Spleen (tissue), 11 donors: Measurements from ENCODE around the gene SLC8A1. TPM values are rescaled to one million over a fixed set of nuclear protein-coding genes. Genes with fewer than 3 reads are reported as not detected.

ENCODE experiments used
- DNase-seq: peaks from one replicate; pipeline ENCODE4 v3.0.0-alpha.2; 2020
- H3K27ac ChIP-seq, 8 donors: fragments of 200-600 bp; sonication (generic) in 7 of 8; 1 replicate in 4 of 8; 2 replicates in 4 of 8; pipeline versions ENCODE4 v1.5.0 to v1.8.0; 2016 to 2021; ENCODE audit warnings: inconsistent platforms in 4 of 8, mild to moderate bottlenecking in 4 of 8, moderate library complexity in 1 of 8
- H3K27me3 ChIP-seq, 7 donors: fragments of 200-600 bp; sonication (generic) in 6 of 7; replicated peaks in 1 of 7; 1 replicate in 4 of 7; 2 replicates in 3 of 7; pipeline versions ENCODE4 v1.5.0 to v1.8.0; 2016 to 2021; ENCODE audit warnings: inconsistent platforms in 3 of 7, mild to moderate bottlenecking in 1 of 7
- H3K36me3 ChIP-seq, 6 donors: fragments of 200-600 bp; sonication (generic) in 5 of 6; 1 replicate in 4 of 6; 2 replicates in 2 of 6; pipeline versions ENCODE4 v1.5.0 to v1.8.0; 2016 to 2021; ENCODE audit warnings: inconsistent platforms in 2 of 6
- H3K4me1 ChIP-seq, 6 donors: fragments of 200-600 bp; sonication (generic) in 5 of 6; 1 replicate in 3 of 6; 2 replicates in 3 of 6; pipeline versions ENCODE4 v1.5.0 to v1.8.0; 2016 to 2021; ENCODE audit warnings: inconsistent platforms in 3 of 6
- H3K4me3 ChIP-seq, 8 donors: fragments of 200-600 bp; sonication (generic) in 7 of 8; 1 replicate in 4 of 8; 2 replicates in 4 of 8; pipeline versions ENCODE4 v1.5.0 to v1.8.0; 2016 to 2021; ENCODE audit warnings: inconsistent platforms in 4 of 8, mild to moderate bottlenecking in 4 of 8, moderate library complexity in 2 of 8
- H3K9me3 ChIP-seq, 8 donors: fragments of 200-600 bp; sonication (generic) in 7 of 8; 1 replicate in 4 of 8; 2 replicates in 4 of 8; pipeline versions ENCODE4 v1.5.0 to v1.8.0; 2016 to 2021; ENCODE audit warnings: inconsistent platforms in 4 of 8
- POLR2A ChIP-seq, 3 donors: fragments of 450-650 bp; IDR thresholded peaks; one replicate each; pipeline ENCODE4 v1.5.1; 2017; ENCODE audit warnings: antibody characterized with exemption in 3 of 3, mild to moderate bottlenecking in 1 of 3
- POLR2AphosphoS5 ChIP-seq, 3 donors: sonication (generic); formaldehyde crosslinking; IDR thresholded peaks; one replicate each; pipeline ENCODE4 v1.5.1; 2017; ENCODE audit warnings: antibody characterized with exemption in 3 of 3
- WGBS, 5 donors: extraction: QIAGEN DNeasy Blood & Tissue Kit in 3 of 5; methylation state at CpG; one replicate each; pipeline versions ENCODE4 v1.1.5 to v1.1.7; 2013 to 2018; 5-methylcytosine and 5-hydroxymethylcytosine counted together
- intact Hi-C: fragments of 100-400 bp; cut with DNase I; formaldehyde crosslinking; loops from one replicate; pipeline ENCODE4 v1.15.0; 2023; ENCODE audit warnings: low total_unique reads
- polyA plus RNA-seq, 3 donors: library from polyadenylated mRNA; stranded (reverse); fragments of 200-250 nt; gene quantifications; one replicate each; pipeline ENCODE4 v1.2.1, GENCODE V29; 2013
- total RNA-seq, 7 donors: library from RNA; depleted of rRNA in 3 of 7; stranded (reverse); fragments of >200 nt in 3 of 7; fragmentation: NEBNext Ultra II Directional in 4 of 7; extraction: Animal tissue kit (Norgen Biotek cat#: 25700) in 4 of 7; gene quantifications; one replicate each; pipeline versions ENCODE4 v1.1.0 to v1.2.1, GENCODE V29; 2016 to 2021
- TF ChIP-seq, protein P1 (sequence below), 11 experiments: fragments of 200-600 bp in 7 of 11; fragments of 450-650 bp in 4 of 11; sonication (generic) in 4 of 11; IDR thresholded peaks in 8 of 11; conservative IDR thresholded peaks in 3 of 11; 1 replicate in 7 of 11; 2 replicates in 4 of 11; pipeline versions ENCODE4 v1.4.0 to v1.8.0; 2016 to 2021; ENCODE audit warnings: antibody characterized with exemption in 11 of 11, inconsistent platforms in 4 of 11, mild to moderate bottlenecking in 1 of 11
- donor health status: healthy with polysubstance abuse.
- donor health status: DM: no; HTN: no; CAD: no; lungs with moderate emphysema.
- donor health status: DM: no; HTN: no; CAD: no.
- donor health status: Bipolar disorder and iron deficiency.
- donor health status: healthy.
- donor health status: DM: no; HTN: no; CAD: no.
- donor health status: DM: yes; HTN: yes; CAD: no.

SLC8A1 gene
- total and polyA plus RNA-seq, 10 donors = 0.36 to 86.0 (median 58.3) TPM

DNA sequence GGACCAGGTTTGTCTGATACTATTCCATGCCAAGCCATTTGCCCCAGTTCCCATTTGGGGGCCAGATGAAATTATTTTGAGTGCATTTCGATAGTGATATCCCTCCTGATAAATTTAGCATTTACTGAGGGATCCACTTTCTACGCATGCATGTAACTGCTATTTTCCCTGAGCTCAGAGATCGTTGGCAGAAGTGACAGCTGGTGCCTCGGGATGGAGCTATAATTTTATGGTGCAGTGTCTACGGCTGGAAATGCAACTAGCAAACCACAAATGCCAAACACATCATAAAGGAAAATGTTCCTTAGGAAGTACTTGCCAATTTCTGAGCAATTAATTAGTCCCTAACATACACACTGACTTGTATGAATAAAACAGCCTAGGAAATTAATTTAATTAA, 254.8 kb downstream of the SLC8A1 start:
- WGBS, 5 donors = 70 to 80% (median 75%) methylated on average over 5 of the region's 5 CpGs
- TF ChIP-seq POLR2A (IDR thresholded peaks at IDR 0.05) = no peak
- no peak for TF ChIP-seq POLR2AphosphoS5 (IDR thresholded peaks at IDR 0.05)
- TF ChIP-seq, protein P1, sequence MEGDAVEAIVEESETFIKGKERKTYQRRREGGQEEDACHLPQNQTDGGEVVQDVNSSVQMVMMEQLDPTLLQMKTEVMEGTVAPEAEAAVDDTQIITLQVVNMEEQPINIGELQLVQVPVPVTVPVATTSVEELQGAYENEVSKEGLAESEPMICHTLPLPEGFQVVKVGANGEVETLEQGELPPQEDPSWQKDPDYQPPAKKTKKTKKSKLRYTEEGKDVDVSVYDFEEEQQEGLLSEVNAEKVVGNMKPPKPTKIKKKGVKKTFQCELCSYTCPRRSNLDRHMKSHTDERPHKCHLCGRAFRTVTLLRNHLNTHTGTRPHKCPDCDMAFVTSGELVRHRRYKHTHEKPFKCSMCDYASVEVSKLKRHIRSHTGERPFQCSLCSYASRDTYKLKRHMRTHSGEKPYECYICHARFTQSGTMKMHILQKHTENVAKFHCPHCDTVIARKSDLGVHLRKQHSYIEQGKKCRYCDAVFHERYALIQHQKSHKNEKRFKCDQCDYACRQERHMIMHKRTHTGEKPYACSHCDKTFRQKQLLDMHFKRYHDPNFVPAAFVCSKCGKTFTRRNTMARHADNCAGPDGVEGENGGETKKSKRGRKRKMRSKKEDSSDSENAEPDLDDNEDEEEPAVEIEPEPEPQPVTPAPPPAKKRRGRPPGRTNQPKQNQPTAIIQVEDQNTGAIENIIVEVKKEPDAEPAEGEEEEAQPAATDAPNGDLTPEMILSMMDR (IDR thresholded peaks at IDR 0.05 in 8 of 11, conservative IDR thresholded peaks at IDR 0.05 in 3 of 11) = no peak
- no peaks in the 10 kb centered on the region for H3K36me3 ChIP-seq
- H3K27me3 ChIP-seq = no peaks in the 10 kb centered on the region
- intact Hi-C loops = no loop called here
- no peak for DNase-seq
- no peaks in the 10 kb centered on the region for H3K9me3 ChIP-seq
- H3K4me3 ChIP-seq = no peak overlapping the region
- no peak overlapping the region for H3K27ac ChIP-seq
- no peaks in the 10 kb centered on the region for H3K4me1 ChIP-seq

DNA sequence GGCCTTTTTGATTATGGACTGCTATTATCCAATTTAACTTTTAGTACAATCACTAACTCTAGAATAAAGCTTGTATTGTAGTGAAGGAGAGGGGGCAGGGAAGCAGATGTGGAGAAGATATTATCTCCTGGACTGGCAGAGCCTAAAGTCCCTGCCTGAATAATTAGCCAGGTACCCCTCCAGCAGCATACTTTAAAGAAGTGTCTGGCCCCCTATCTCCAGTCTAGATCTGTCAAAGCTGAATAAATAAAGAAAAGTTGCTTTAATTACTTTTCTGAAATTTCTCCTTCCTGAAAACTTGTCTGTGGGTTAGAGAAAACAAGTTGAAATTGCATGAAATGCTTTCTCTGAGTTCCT, 258.2 kb downstream of the SLC8A1 start:
- intact Hi-C loops = no loop called here
- Histone ChIP-seq H3K36me3 (no peaks in the 10 kb centered on the region), H3K9me3 (no peaks in the 10 kb centered on the region), H3K4me3 (no peak overlapping the region), H3K4me1 (no peaks in the 10 kb centered on the region), H3K27ac (no peak overlapping the region), H3K27me3 (no peaks in the 10 kb centered on the region)
- DNase-seq = no peak
- TF ChIP-seq POLR2A (IDR thresholded peaks at IDR 0.05) (no peak), POLR2AphosphoS5 (IDR thresholded peaks at IDR 0.05) (no peak)
- TF ChIP-seq, protein P1 (IDR thresholded peaks at IDR 0.05 in 8 of 11, conservative IDR thresholded peaks at IDR 0.05 in 3 of 11) = no peak

DNA sequence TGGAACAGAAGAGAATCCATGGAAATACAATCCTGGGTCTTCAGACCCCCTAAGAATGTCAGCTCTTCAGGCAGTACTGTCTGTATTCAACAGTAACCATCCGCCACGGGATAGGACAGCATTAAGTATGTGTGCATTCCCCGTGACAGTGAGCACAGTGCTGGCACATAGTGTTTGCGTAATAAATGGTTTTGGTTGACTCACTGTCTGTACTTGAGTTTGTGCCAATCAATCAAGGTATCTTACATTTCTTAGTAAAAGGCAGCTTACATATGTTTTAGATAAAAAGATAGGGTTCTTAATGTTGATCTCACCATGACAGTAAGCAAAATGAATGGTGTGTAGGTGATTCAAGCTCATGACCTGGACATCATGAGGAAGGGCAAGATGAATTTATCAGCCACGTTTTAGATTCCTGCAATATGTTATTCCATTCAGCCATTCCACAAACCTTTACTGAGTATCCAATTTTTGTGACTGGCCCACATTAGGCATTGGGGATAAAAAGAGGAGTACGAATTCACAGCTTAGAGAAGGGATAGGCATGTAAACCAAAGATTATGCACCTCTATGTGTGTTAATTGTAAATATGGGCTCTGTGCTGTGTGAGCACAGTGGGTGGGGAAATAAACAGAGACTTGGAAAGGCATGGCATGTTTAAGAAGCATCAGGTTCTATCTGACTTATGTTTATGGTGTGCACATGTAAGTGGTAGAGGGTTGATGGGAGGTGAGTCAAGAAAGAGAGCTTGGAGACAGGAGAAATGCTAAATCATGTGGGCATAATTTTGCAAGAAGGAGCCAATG, 258.8 kb downstream of the SLC8A1 start:
- H3K27ac ChIP-seq = no peak overlapping the region
- H3K36me3 ChIP-seq = no peaks in the 10 kb centered on the region
- no peaks in the 10 kb centered on the region for H3K4me1 ChIP-seq
- DNase-seq = no peak
- no peaks in the 10 kb centered on the region for H3K9me3 ChIP-seq
- 77 to 91% (median 80%) methylated on average over 6 of the region's 6 CpGs for WGBS, 5 donors
- intact Hi-C loops = no loop called here
- TF ChIP-seq POLR2A (IDR thresholded peaks at IDR 0.05) = no peak
- TF ChIP-seq, protein P1 (IDR thresholded peaks at IDR 0.05 in 8 of 11, conservative IDR thresholded peaks at IDR 0.05 in 3 of 11) = no peak
- no peak for TF ChIP-seq POLR2AphosphoS5 (IDR thresholded peaks at IDR 0.05)
- H3K27me3 ChIP-seq = no peaks in the 10 kb centered on the region
- no peak overlapping the region for H3K4me3 ChIP-seq

DNA sequence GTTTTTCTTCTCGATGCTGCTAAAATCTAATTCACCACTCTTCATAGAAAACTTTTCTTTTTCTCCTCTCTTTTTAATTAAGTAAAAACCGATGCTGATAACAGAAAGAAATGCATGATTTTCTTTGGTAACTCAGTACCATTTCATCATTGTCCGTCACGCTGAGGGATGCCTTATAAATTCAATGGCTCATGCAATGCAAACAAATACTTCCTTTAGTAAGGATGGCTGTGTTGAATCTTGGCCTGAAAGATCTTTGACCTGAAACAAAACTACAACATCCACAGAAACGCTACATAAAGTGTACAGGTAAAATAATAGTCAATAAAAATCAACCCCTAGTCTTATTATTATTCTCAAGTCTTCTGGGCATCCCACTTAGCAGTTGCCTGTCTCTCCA, 261.4 kb downstream of the SLC8A1 start:
- H3K36me3 ChIP-seq = no peaks in the 10 kb centered on the region
- intact Hi-C loops = no loop called here
- H3K4me3 ChIP-seq = no peak overlapping the region
- TF ChIP-seq, protein P1 (IDR thresholded peaks at IDR 0.05 in 8 of 11, conservative IDR thresholded peaks at IDR 0.05 in 3 of 11) = no peak
- no peak for TF ChIP-seq POLR2AphosphoS5 (IDR thresholded peaks at IDR 0.05)
- no peak for TF ChIP-seq POLR2A (IDR thresholded peaks at IDR 0.05)
- WGBS, 5 donors = 90 to 95% (median 91%) methylated on average over 5 of the region's 5 CpGs
- H3K9me3 ChIP-seq = no peaks in the 10 kb centered on the region
- no peak for DNase-seq
- no peak overlapping the region for H3K27ac ChIP-seq
- no peaks in the 10 kb centered on the region for H3K27me3 ChIP-seq
- no peaks in the 10 kb centered on the region for H3K4me1 ChIP-seq
